Ovary (tissue), 9 donors: ENCODE results near the gene ZNHIT6. TPM values are rescaled to one million over a fixed set of nuclear protein-coding genes. Genes with fewer than 3 reads are reported as not detected.

Source experiments
- DNase-seq, 5 donors: peaks; one replicate each; pipeline ENCODE4 v3.0.0-alpha.2; 2019 to 2020
- H3K27ac ChIP-seq, 2 donors: fragments of 200-600 bp; one replicate each; pipeline versions ENCODE4 v1.5.1 to v1.8.0; 2019 to 2022
- H3K27me3 ChIP-seq: fragments of 200-600 bp; one replicate; pipeline ENCODE4 v1.8.0; 2022
- H3K36me3 ChIP-seq: fragments of 200-600 bp; sonication (generic); one replicate; pipeline ENCODE4 v1.5.1; 2019
- H3K4me1 ChIP-seq: one replicate; pipeline ENCODE4 v1.8.1; 2013; ENCODE audit warnings: mild to moderate bottlenecking, moderate library complexity; ENCODE audit not compliant: insufficient read depth
- H3K4me3 ChIP-seq: fragments of 200-600 bp; sonication (generic); one replicate; pipeline ENCODE4 v1.5.1; 2017
- H3K9me3 ChIP-seq, 2 donors: fragments of 200-600 bp in 1 of 2; sonication (generic) in 1 of 2; one replicate each; pipeline versions ENCODE4 v1.5.1 to v1.8.1; 2013 to 2019; ENCODE audit warnings: mild to moderate bottlenecking in 1 of 2, moderate library complexity in 1 of 2
- EP300 ChIP-seq: sonication (generic); formaldehyde crosslinking; IDR thresholded peaks from one replicate; pipeline ENCODE4 v1.6.1; 2017; ENCODE audit warnings: antibody characterized with exemption
- POLR2A ChIP-seq: fragments of 450-650 bp; IDR thresholded peaks from one replicate; pipeline ENCODE4 v1.6.1; 2017; ENCODE audit warnings: antibody characterized with exemption, mild to moderate bottlenecking, moderate library complexity
- WGBS, 3 donors: extraction: QIAGEN DNeasy Blood & Tissue Kit in 1 of 3; methylation state at CpG; one replicate each; pipeline versions ENCODE4 v1.1.5 to v1.1.7; 2013 to 2017; 5-methylcytosine and 5-hydroxymethylcytosine counted together
- intact Hi-C, 4 donors: fragments of 100-400 bp; cut with DNase I; formaldehyde crosslinking; loops; one replicate each; pipeline versions ENCODE4 v1.11.0 to v1.15.1; 2022 to 2023
- polyA plus RNA-seq, 2 donors: library from polyadenylated mRNA; stranded (reverse); fragments of 200-250 nt in 1 of 2; fragments of 350-450 nt in 1 of 2; fragmentation: Illumina TruSeq in 1 of 2; extraction: RNeasy Lipid Tissue Mini Kit (QIAGEN cat#74804) in 1 of 2; gene quantifications; one replicate each; pipeline ENCODE4 v1.2.3, GENCODE V29; 2013 to 2014
- total RNA-seq, 7 donors: library from RNA; depleted of rRNA in 2 of 7; stranded (reverse); fragments of >200 nt in 2 of 7; fragmentation: NEBNext Ultra II Directional in 3 of 7; extraction: Animal tissue kit (Norgen Biotek cat#: 25700) in 3 of 7; gene quantifications; one replicate each; pipeline versions ENCODE4 v1.1.0 to v1.2.4, GENCODE V29; 2016 to 2023
- TF ChIP-seq, protein P1 (sequence below), 3 donors: fragments of 450-650 bp in 2 of 3; fragments of 200-600 bp in 1 of 3; IDR thresholded peaks; one replicate each; pipeline versions ENCODE4 v1.5.1 to v1.8.0; 2016 to 2022; ENCODE audit warnings: antibody characterized with exemption in 3 of 3, mild to moderate bottlenecking in 1 of 3
- donor health status: DM: no; HTN: no; CAD: no; lungs with moderate emphysema.
- donor health status: DM: no; HTN: no; CAD: no.
- donor health status: Bipolar disorder and iron deficiency.
- donor health status: DM: yes; HTN: yes; CAD: no.
- donor health status: DM: no; HTN: no; CAD: no.
- donor health status: DM: yes; HTN: yes; CAD: no.

Gene ZNHIT6
- total and polyA plus RNA-seq, 9 donors = 8.8 to 22.9 (median 16.2) TPM

GRCh38 chr1:85607126-85607920, 100.9 kb downstream of the ZNHIT6 start:
- intact Hi-C loops = no loop called here
- Histone ChIP-seq H3K4me1 (peaks cover 1% of the 10 kb centered on the region), H3K4me3 (no peak overlapping the region), H3K27ac (no peak overlapping the region), H3K9me3 (no peaks in the 10 kb centered on the region), H3K36me3 (no peaks in the 10 kb centered on the region), H3K27me3 (no peaks in the 10 kb centered on the region)
- TF ChIP-seq, protein P1, sequence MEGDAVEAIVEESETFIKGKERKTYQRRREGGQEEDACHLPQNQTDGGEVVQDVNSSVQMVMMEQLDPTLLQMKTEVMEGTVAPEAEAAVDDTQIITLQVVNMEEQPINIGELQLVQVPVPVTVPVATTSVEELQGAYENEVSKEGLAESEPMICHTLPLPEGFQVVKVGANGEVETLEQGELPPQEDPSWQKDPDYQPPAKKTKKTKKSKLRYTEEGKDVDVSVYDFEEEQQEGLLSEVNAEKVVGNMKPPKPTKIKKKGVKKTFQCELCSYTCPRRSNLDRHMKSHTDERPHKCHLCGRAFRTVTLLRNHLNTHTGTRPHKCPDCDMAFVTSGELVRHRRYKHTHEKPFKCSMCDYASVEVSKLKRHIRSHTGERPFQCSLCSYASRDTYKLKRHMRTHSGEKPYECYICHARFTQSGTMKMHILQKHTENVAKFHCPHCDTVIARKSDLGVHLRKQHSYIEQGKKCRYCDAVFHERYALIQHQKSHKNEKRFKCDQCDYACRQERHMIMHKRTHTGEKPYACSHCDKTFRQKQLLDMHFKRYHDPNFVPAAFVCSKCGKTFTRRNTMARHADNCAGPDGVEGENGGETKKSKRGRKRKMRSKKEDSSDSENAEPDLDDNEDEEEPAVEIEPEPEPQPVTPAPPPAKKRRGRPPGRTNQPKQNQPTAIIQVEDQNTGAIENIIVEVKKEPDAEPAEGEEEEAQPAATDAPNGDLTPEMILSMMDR (IDR thresholded peaks at IDR 0.05) = no peak
- no peak for TF ChIP-seq EP300
- no peak for TF ChIP-seq POLR2A
- 52 to 62% (median 58%) methylated on average over 10 of the region's 10 CpGs for WGBS, 3 donors
- DNase-seq = no peak

- no peaks in the 10 kb centered on the region for H3K36me3 ChIP-seq
- DNase-seq = no peak
- H3K9me3 ChIP-seq = no peaks in the 10 kb centered on the region
- H3K27ac ChIP-seq = no peak overlapping the region
- no peaks in the 10 kb centered on the region for H3K4me1 ChIP-seq
- TF ChIP-seq EP300 = no peak
- TF ChIP-seq POLR2A = no peak
- TF ChIP-seq, protein P1 (IDR thresholded peaks at IDR 0.05) = no peak
- no peaks in the 10 kb centered on the region for H3K27me3 ChIP-seq
- WGBS, 3 donors = 93 to 97% (median 95%) methylated on average over 4 of the region's 4 CpGs
- no peak overlapping the region for H3K4me3 ChIP-seq
- intact Hi-C loops = no loop called here
Measured at GRCh38 chr1:85606414-85606800, 101.8 kb downstream of the ZNHIT6 start.

- intact Hi-C loops = no loop called here
- 93 to 96% (median 96%) methylated on average over 8 of the region's 8 CpGs for WGBS, 3 donors
- Histone ChIP-seq H3K27ac (no peak overlapping the region), H3K4me1 (no peaks in the 10 kb centered on the region), H3K4me3 (no peak overlapping the region), H3K9me3 (no peaks in the 10 kb centered on the region), H3K36me3 (no peaks in the 10 kb centered on the region), H3K27me3 (no peaks in the 10 kb centered on the region)
- no peak for DNase-seq
- TF ChIP-seq EP300 = no peak
- no peak for TF ChIP-seq POLR2A
- TF ChIP-seq, protein P1 (IDR thresholded peaks at IDR 0.05) = no peak
Measured at GRCh38 chr1:85605484-85606413, 102.5 kb downstream of the ZNHIT6 start.

DNA sequence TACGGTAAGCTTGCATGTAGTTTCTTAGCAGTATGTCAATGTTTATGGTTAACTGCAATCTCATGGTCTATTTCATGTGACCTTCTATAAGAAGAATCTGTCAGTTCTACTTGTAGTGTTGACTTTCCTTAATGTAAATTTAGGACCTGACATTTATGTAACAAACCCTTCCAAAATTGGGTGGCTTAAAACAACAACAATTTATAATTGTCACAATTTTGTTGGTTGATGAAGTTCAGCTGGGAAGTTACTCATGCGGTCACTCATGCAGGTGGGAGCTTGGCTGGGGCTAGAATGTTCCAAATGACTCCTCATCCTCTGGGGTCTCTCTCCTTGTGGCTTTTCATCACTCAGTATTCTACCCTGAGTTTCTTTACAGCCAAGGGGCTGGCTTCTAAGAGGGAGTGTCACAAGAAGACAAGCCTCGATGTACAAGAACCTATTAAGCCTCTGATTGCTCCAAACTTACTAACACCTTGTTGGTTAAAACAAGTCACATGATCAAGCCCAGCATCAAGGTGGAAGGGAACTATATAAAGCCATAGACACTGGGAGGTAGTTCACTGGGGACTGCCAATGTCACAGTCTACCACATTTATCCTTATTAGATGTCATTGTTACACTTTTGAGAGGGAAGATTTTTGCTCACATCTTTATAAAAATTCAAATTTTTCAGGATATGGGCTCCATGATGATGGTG, 103.8 kb downstream of the ZNHIT6 start:
- no peak for DNase-seq
- intact Hi-C loops = no loop called here
- no peak overlapping the region for H3K27ac ChIP-seq
- H3K4me1 ChIP-seq = no peaks in the 10 kb centered on the region
- no peak overlapping the region for H3K4me3 ChIP-seq
- H3K27me3 ChIP-seq = no peaks in the 10 kb centered on the region
- no peaks in the 10 kb centered on the region for H3K9me3 ChIP-seq
- TF ChIP-seq EP300 (no peak), POLR2A (no peak)
- TF ChIP-seq, protein P1 (IDR thresholded peaks at IDR 0.05) = no peak
- no peaks in the 10 kb centered on the region for H3K36me3 ChIP-seq
- 83 to 88% (median 84%) methylated on average over 3 of the region's 3 CpGs for WGBS, 3 donors
